Measurements from ENCODE around the gene HES7. TPM values are rescaled to one million over a fixed set of nuclear protein-coding genes. Genes with fewer than 3 reads are reported as not detected.
A peak's percentile ranks its signal among the peaks of the same experiment; 100 is the strongest.

HES7 gene
- polyA plus RNA-seq, 2 of the 4 experiments (the other 2 are of a cell fraction): 0.56 to 0.72 TPM

- TF ChIP-seq USF2 (IDR thresholded peaks at IDR 0.05) (no peak), NR3C1 (IDR thresholded peaks at IDR 0.05) (no peak), KDM5A (IDR thresholded peaks at IDR 0.05) (no peak), PBX3 (IDR thresholded peaks at IDR 0.05) (no peak), EHF (CRISPR knock-in tag; IDR thresholded peaks at IDR 0.05) (no peak), CBX2 (IDR thresholded peaks at IDR 0.05; ENCODE audit: borderline replicate concordance, low read depth) (no peak)
These were observed 36.6 kb downstream of the HES7 start, which contains the start of gene ALOX12B (continued) for GRCh38 chr17:8087075-8087951.

GRCh38 chr17:8084250-8084649, 39.7 kb downstream of the HES7 start:
- no peak overlapping the region for H3K4me2 ChIP-seq
- no peak for FAIRE-seq
- H3K4me3 ChIP-seq: no peak overlapping the region
- ATAC-seq: no peak
- no peak overlapping the region for H3K27ac ChIP-seq
- ChIA-PET POLR2A (no interaction called here), CTCF (interaction anchor here (0.7 to 27.4 kb wide), 7 partner anchors 4 to 212 kb away, joined by 3 to 1490 read pairs (median 444); partner anchors contain the start of genes ALOX12B and ALOXE3)
- no peak for DNase-seq (ENCODE audit: low read depth in 1 of 2, low spot score in 1 of 2)
- peaks cover 10% of the 10 kb centered on the region for H3K4me1 ChIP-seq
- WGBS (ENCODE audit: missing lambda C conversion rate): 73% methylated on average over 6 of the region's 6 CpGs
- H3K9me3 ChIP-seq: no peaks in the 10 kb centered on the region
- TF ChIP-seq BHLHE40 (IDR thresholded peaks at IDR 0.05; ENCODE audit: low read depth, low read length): no peak
- peak; percentile 1; the same call in 1 of the 2 replicates for TF ChIP-seq POLR2A (IDR thresholded peaks at IDR 0.05; ENCODE audit: low read length)

GRCh38 chr17:8082292-8082691, 41.6 kb downstream of the HES7 start:
- no peak for TF ChIP-seq E2F6 (IDR thresholded peaks at IDR 0.05; ENCODE audit: borderline replicate concordance, low read depth)
- no peak for TF ChIP-seq HOXB13 (CRISPR knock-in tag; IDR thresholded peaks at IDR 0.05; ENCODE audit: low read depth)
- TF ChIP-seq RFX5 (IDR thresholded peaks at IDR 0.05): no peak
- no peak for TF ChIP-seq HMGXB4 (CRISPR knock-in tag; IDR thresholded peaks at IDR 0.05; ENCODE audit: borderline replicate concordance)
- TF ChIP-seq EHF (CRISPR knock-in tag; IDR thresholded peaks at IDR 0.05): no peak
- no peak for TF ChIP-seq USF2 (IDR thresholded peaks at IDR 0.05)
- TF ChIP-seq EHMT2 (IDR thresholded peaks at IDR 0.05; ENCODE audit: low read depth): no peak
- no peak for TF ChIP-seq ELK1 (IDR thresholded peaks at IDR 0.05; ENCODE audit: low read depth, low read length)
- TF ChIP-seq BCL3 (IDR thresholded peaks at IDR 0.05): no peak
- DNase-seq (ENCODE audit: low read depth in 1 of 2, low spot score in 1 of 2): no peak
- 93% methylated on average over 10 of the region's 10 CpGs for WGBS (ENCODE audit: missing lambda C conversion rate)
- Histone ChIP-seq H3K27ac (no peak overlapping the region), H3K4me1 (peaks cover 10% of the 10 kb centered on the region), H3K9me3 (no peaks in the 10 kb centered on the region), H3K4me3 (no peak overlapping the region), H3K4me2 (no peak overlapping the region)
- ATAC-seq: no peak
- FAIRE-seq: no peak
- ChIA-PET CTCF (interaction anchor here (1.9 to 27.4 kb wide), 5 partner anchors 5 to 219 kb away, joined by 5 to 1490 read pairs (median 444); partner anchors contain the start of genes ALOX12B and ALOXE3), POLR2A (no interaction called here)

Measured in A549 (cell line).